Smooth muscle cell (in vitro differentiated cells): ENCODE measurements around the gene NCKAP5. TPM values are rescaled to one million over a fixed set of nuclear protein-coding genes. Genes with fewer than 3 reads are reported as not detected.

ENCODE experiments used
- DNase-seq: peaks from one replicate; lab custom pipeline; 2025; ENCODE audit not compliant: unreplicated experiment; lab: John Stamatoyannopoulos, UW
- H2AFZ ChIP-seq: fragments of 200-600 bp; sonication (generic); 2 replicates; pipeline ENCODE4 v1.6.0; 2016; ENCODE audit warnings: antibody characterized with exemption, low read depth, mild to moderate bottlenecking
- H3F3A ChIP-seq: fragments of 200-600 bp; sonication (generic); 2 replicates; pipeline ENCODE4 v1.6.0; 2017; ENCODE audit warnings: antibody characterized with exemption, low read depth
- H3K27ac ChIP-seq: fragments of 200-600 bp; sonication (generic); 2 replicates; pipeline ENCODE4 v1.5.1; 2016; ENCODE audit warnings: low read depth, mild to moderate bottlenecking
- H3K27me3 ChIP-seq: fragments of 200-600 bp; sonication (generic); 2 replicates; pipeline ENCODE4 v1.6.1; 2016; ENCODE audit warnings: low read depth, mild to moderate bottlenecking
- H3K36me3 ChIP-seq: fragments of 200-600 bp; sonication (generic); 2 replicates; pipeline ENCODE4 v1.5.1; 2016; ENCODE audit warnings: low read depth
- H3K4me1 ChIP-seq: fragments of 200-600 bp; sonication (generic); 2 replicates; pipeline ENCODE4 v1.5.1; 2016; ENCODE audit warnings: low read depth
- H3K4me2 ChIP-seq: fragments of 200-600 bp; sonication (generic); 2 replicates; pipeline ENCODE4 v1.6.0; 2016; ENCODE audit warnings: mild to moderate bottlenecking
- H3K4me3 ChIP-seq: fragments of 200-600 bp; sonication (generic); 2 replicates; pipeline ENCODE4 v1.5.1; 2016; ENCODE audit warnings: mild to moderate bottlenecking
- H3K79me2 ChIP-seq: fragments of 200-600 bp; sonication (generic); 2 replicates; pipeline ENCODE4 v1.6.0; 2016; ENCODE audit warnings: low read depth, mild to moderate bottlenecking
- H3K9ac ChIP-seq: fragments of 200-600 bp; sonication (generic); 2 replicates; pipeline ENCODE4 v1.6.0; 2016; ENCODE audit warnings: low read depth
- H3K9me3 ChIP-seq: fragments of 200-600 bp; sonication (generic); replicated peaks from 2 replicates; pipeline ENCODE4 v1.5.1; 2016; ENCODE audit warnings: low read depth
- H4K20me1 ChIP-seq: fragments of 200-600 bp; sonication (generic); 2 replicates; pipeline ENCODE4 v1.6.0; 2016; ENCODE audit warnings: low read depth
- CTCF ChIP-seq: fragments of 200-600 bp; sonication (generic); IDR thresholded peaks from 2 replicates; pipeline ENCODE4 v1.5.1; 2017; ENCODE audit warnings: borderline replicate concordance, mild to moderate bottlenecking, antibody characterized with exemption; ENCODE audit not compliant: insufficient read depth, poor library complexity, severe bottlenecking
- WGBS: methylation state at CpG from one replicate; pipeline ENCODE4 v1.1.7; 2016; ENCODE audit warnings: low lambda C conversion rate; 5-methylcytosine and 5-hydroxymethylcytosine counted together
- polyA plus RNA-seq: library from polyadenylated mRNA; unstranded; fragments of >200 nt; fragmentation: Nextera tagmentation; extraction: Ambion mirVana; gene quantifications from 2 replicates; pipeline ENCODE4 v1.2.1, GENCODE V29; 2016
- total RNA-seq: library from RNA; depleted of rRNA; stranded (reverse); fragments of >200 nt; gene quantifications from 2 replicates; pipeline ENCODE4 v1.2.3, GENCODE V29; 2014

NCKAP5 gene
- total and polyA plus RNA-seq, 2 experiments from 2014 or later = 4.6 to 9.5 TPM

- H3K9ac ChIP-seq = no peak overlapping the region
- H2AFZ ChIP-seq = no peak overlapping the region
- H3K27ac ChIP-seq = no peak overlapping the region
- no peaks in the 10 kb centered on the region for H3F3A ChIP-seq
- no peak for TF ChIP-seq CTCF
- no peak overlapping the region for H3K4me3 ChIP-seq
- no peaks in the 10 kb centered on the region for H3K79me2 ChIP-seq
- DNase-seq = no peak
- no peaks in the 10 kb centered on the region for H3K4me1 ChIP-seq
- no peaks in the 10 kb centered on the region for H3K36me3 ChIP-seq
- no peaks in the 10 kb centered on the region for H3K27me3 ChIP-seq
- no peaks in the 10 kb centered on the region for H4K20me1 ChIP-seq
- H3K9me3 ChIP-seq = no peaks in the 10 kb centered on the region
- H3K4me2 ChIP-seq = no peak overlapping the region
Measured at GRCh38 chr2:132863961-132864360, 704.3 kb downstream of the NCKAP5 start.

DNA sequence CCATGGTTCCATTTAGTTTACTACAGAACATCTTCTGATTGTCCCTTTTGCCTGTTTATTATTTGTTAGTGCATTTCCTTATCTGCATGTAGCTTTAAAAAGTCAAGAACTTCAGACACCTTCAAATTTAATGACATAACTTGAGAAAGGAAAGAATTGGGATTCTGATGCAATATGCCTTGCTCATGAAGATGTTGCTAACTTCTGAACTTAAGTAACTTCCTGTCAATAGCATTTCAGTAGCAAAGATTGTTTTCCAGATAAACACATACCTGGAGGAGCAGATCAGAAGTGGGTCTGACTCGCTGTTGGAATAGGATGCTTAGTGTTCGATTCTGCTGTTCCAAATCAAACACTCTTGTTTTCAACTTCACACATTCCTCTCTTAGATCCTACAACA lies 708.0 kb downstream of the NCKAP5 start:
- 73% methylated on average over 2 of the region's 2 CpGs for WGBS
- Histone ChIP-seq H3K4me1 (no peaks in the 10 kb centered on the region), H2AFZ (no peak overlapping the region), H3K9me3 (no peaks in the 10 kb centered on the region), H3K4me3 (no peak overlapping the region), H3K27me3 (no peaks in the 10 kb centered on the region), H3K4me2 (no peak overlapping the region), H3K36me3 (no peaks in the 10 kb centered on the region), H4K20me1 (no peaks in the 10 kb centered on the region), H3F3A (no peaks in the 10 kb centered on the region), H3K27ac (no peak overlapping the region), H3K9ac (no peak overlapping the region), H3K79me2 (no peaks in the 10 kb centered on the region)
- no peak for DNase-seq
- TF ChIP-seq CTCF = no peak

- no peaks in the 10 kb centered on the region for H3K36me3 ChIP-seq
- DNase-seq = no peak
- no peak overlapping the region for H2AFZ ChIP-seq
- H3K27me3 ChIP-seq = no peaks in the 10 kb centered on the region
- H4K20me1 ChIP-seq = no peaks in the 10 kb centered on the region
- no peaks in the 10 kb centered on the region for H3F3A ChIP-seq
- TF ChIP-seq CTCF = no peak
- H3K9me3 ChIP-seq = no peaks in the 10 kb centered on the region
- H3K4me1 ChIP-seq = no peaks in the 10 kb centered on the region
- no peaks in the 10 kb centered on the region for H3K79me2 ChIP-seq
- no peak overlapping the region for H3K9ac ChIP-seq
- 96% methylated on average over 5 of the region's 5 CpGs for whole genome bisulfite sequencing
- no peak overlapping the region for H3K27ac ChIP-seq
- no peak overlapping the region for H3K4me2 ChIP-seq
- no peak overlapping the region for H3K4me3 ChIP-seq
Measured at GRCh38 chr2:132859590-132859989, 708.7 kb downstream of the NCKAP5 start.

GRCh38 chr2:132857319-132857718 lies 710.9 kb downstream of the NCKAP5 start:
- Histone ChIP-seq H3K79me2 (no peaks in the 10 kb centered on the region), H3F3A (no peaks in the 10 kb centered on the region), H3K27me3 (no peaks in the 10 kb centered on the region), H3K4me1 (no peaks in the 10 kb centered on the region), H3K36me3 (no peaks in the 10 kb centered on the region), H3K9me3 (no peaks in the 10 kb centered on the region), H2AFZ (no peak overlapping the region), H3K4me2 (no peak overlapping the region), H4K20me1 (no peaks in the 10 kb centered on the region), H3K4me3 (no peak overlapping the region), H3K27ac (no peak overlapping the region), H3K9ac (no peak overlapping the region)
- DNase-seq = no peak
- WGBS = 86% methylated on average over 1 of the region's 1 CpG
- no peak for TF ChIP-seq CTCF
